ENCODE data around the gene CDKL5. TPM values are rescaled to one million over a fixed set of nuclear protein-coding genes. Genes with fewer than 3 reads are reported as not detected.

CDKL5 gene
- total RNA-seq, 1 experiment from 2014 or later, result 1.2 TPM

DNA sequence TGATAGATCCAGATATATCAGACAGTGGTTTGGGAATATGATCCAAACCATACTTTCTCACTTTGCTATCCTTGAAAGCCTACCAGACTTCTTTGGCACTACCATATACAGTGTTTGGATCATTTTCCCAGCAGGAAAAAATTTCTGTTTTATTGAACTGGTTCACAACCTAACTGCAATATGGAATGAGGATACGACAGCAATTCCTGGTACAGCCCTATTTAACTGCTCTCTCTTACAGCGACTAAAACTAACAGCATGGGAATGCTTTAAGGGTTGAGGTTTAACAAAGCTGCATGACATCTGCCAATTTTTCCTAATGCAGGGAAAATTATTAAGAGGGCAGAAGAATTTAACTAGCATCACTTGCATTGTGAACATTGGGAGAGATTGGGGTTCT lies 199.2 kb downstream of the CDKL5 start:
- H3K4me1 ChIP-seq (ENCODE audit: control insufficient read depth, insufficient read depth, low read length), result no peaks in the 10 kb centered on the region
- H3K27ac ChIP-seq (ENCODE audit: low read length), result no peak overlapping the region
- in situ Hi-C loops (cut with HindIII; ENCODE audit: low pct_unique_long_range_greater_than_20kb, low sequenced_read_pairs) (no loop called here), intact Hi-C loops (cut with micrococcal nuclease; ENCODE audit: unreplicated experiment) (no loop called here)
- no peaks in the 10 kb centered on the region for H3K27me3 ChIP-seq (ENCODE audit: control insufficient read depth, insufficient read depth, low read length)
- ATAC-seq (no peak), DNase-seq (ENCODE audit: low read depth, low spot score) (no peak)
- CTCF ChIA-PET, result no interaction called here
- POLR2A ChIA-PET, result no interaction called here
- no peak overlapping the region for H3K4me3 ChIP-seq (ENCODE audit: low read depth in 2 of 2, low read length in 2 of 2)
- no peaks in the 10 kb centered on the region for H3K9me3 ChIP-seq (ENCODE audit: control insufficient read depth, insufficient read depth, low read depth, low read length)
- no peaks in the 10 kb centered on the region for H3K36me3 ChIP-seq (ENCODE audit: control insufficient read depth, insufficient read depth, low read length)
- no TSS peak for BruUV-seq (replicated peaks)
- TF ChIP-seq, protein P1, sequence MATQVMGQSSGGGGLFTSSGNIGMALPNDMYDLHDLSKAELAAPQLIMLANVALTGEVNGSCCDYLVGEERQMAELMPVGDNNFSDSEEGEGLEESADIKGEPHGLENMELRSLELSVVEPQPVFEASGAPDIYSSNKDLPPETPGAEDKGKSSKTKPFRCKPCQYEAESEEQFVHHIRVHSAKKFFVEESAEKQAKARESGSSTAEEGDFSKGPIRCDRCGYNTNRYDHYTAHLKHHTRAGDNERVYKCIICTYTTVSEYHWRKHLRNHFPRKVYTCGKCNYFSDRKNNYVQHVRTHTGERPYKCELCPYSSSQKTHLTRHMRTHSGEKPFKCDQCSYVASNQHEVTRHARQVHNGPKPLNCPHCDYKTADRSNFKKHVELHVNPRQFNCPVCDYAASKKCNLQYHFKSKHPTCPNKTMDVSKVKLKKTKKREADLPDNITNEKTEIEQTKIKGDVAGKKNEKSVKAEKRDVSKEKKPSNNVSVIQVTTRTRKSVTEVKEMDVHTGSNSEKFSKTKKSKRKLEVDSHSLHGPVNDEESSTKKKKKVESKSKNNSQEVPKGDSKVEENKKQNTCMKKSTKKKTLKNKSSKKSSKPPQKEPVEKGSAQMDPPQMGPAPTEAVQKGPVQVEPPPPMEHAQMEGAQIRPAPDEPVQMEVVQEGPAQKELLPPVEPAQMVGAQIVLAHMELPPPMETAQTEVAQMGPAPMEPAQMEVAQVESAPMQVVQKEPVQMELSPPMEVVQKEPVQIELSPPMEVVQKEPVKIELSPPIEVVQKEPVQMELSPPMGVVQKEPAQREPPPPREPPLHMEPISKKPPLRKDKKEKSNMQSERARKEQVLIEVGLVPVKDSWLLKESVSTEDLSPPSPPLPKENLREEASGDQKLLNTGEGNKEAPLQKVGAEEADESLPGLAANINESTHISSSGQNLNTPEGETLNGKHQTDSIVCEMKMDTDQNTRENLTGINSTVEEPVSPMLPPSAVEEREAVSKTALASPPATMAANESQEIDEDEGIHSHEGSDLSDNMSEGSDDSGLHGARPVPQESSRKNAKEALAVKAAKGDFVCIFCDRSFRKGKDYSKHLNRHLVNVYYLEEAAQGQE (IDR thresholded peaks at IDR 0.05; ENCODE audit: insufficient read depth in 1 of 2, low read depth in 2 of 2, low read length in 1 of 2), result no peak
- TF ChIP-seq TCF7L2 (IDR thresholded peaks at IDR 0.05; ENCODE audit: low read depth, low read length) (no peak), POLR2AphosphoS5 (IDR thresholded peaks at IDR 0.05; ENCODE audit: low read depth, low read length) (no peak), SIN3A (IDR thresholded peaks at IDR 0.05; ENCODE audit: borderline replicate concordance, insufficient read depth, low read depth, low read length) (no peak)
- TF ChIP-seq, protein P2, sequence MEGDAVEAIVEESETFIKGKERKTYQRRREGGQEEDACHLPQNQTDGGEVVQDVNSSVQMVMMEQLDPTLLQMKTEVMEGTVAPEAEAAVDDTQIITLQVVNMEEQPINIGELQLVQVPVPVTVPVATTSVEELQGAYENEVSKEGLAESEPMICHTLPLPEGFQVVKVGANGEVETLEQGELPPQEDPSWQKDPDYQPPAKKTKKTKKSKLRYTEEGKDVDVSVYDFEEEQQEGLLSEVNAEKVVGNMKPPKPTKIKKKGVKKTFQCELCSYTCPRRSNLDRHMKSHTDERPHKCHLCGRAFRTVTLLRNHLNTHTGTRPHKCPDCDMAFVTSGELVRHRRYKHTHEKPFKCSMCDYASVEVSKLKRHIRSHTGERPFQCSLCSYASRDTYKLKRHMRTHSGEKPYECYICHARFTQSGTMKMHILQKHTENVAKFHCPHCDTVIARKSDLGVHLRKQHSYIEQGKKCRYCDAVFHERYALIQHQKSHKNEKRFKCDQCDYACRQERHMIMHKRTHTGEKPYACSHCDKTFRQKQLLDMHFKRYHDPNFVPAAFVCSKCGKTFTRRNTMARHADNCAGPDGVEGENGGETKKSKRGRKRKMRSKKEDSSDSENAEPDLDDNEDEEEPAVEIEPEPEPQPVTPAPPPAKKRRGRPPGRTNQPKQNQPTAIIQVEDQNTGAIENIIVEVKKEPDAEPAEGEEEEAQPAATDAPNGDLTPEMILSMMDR (IDR thresholded peaks at IDR 0.05), result no peak

DNA sequence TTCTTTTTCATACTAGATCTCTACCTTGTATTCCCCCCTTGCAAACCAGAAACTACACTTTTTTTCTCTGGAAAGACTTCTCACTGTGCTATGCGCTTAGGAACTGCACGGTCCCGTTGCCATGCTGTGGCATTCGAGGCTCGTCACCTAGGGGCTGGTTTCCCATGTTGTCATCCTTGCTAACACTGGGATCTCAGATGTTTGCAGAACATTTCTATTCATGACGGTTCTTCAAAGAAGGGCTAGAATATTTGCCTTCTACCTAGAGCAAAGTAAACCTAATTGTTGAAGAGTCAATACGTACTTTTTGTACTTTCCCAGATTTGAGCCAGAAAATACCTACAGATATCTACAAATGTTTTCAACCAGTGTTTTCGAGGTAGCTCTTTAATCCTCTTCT lies 205.5 kb downstream of the CDKL5 start:
- Histone ChIP-seq H3K27ac (ENCODE audit: low read length) (no peak overlapping the region), H3K27me3 (ENCODE audit: control insufficient read depth, insufficient read depth, low read length) (no peaks in the 10 kb centered on the region), H3K4me1 (ENCODE audit: control insufficient read depth, insufficient read depth, low read length) (no peaks in the 10 kb centered on the region), H3K9me3 (ENCODE audit: control insufficient read depth, insufficient read depth, low read depth, low read length) (no peaks in the 10 kb centered on the region), H3K4me3 (ENCODE audit: low read depth in 2 of 2, low read length in 2 of 2) (no peak overlapping the region), H3K36me3 (ENCODE audit: control insufficient read depth, insufficient read depth, low read length) (no peaks in the 10 kb centered on the region)
- POLR2A ChIA-PET, result no interaction called here
- in situ Hi-C loops (cut with HindIII; ENCODE audit: low pct_unique_long_range_greater_than_20kb, low sequenced_read_pairs) (no loop called here), intact Hi-C loops (cut with micrococcal nuclease; ENCODE audit: unreplicated experiment) (no loop called here)
- no peak for ATAC-seq
- TF ChIP-seq SIN3A (IDR thresholded peaks at IDR 0.05; ENCODE audit: borderline replicate concordance, insufficient read depth, low read depth, low read length) (no peak), POLR2AphosphoS5 (IDR thresholded peaks at IDR 0.05; ENCODE audit: low read depth, low read length) (no peak)
- TF ChIP-seq, protein P2 (IDR thresholded peaks at IDR 0.05), result no peak
- BruUV-seq (replicated peaks), result no TSS peak
- no peak for DNase-seq (ENCODE audit: low read depth, low spot score)
- CTCF ChIA-PET, result no interaction called here

Measured in Panc1 (cell line).